OCI-LY3 (cell line): ENCODE results near the gene CLTCL1.

ENCODE experiments used
- H2AFZ ChIP-seq: fragments of 200-600, 300-600 bp; shearing (Covaris generic); 2 replicates; pipeline ENCODE4 v1.6.0; 2014; ENCODE audit warnings: antibody characterized with exemption, low read depth, low read length
- H3K27ac ChIP-seq: fragments of 200-600, 300-600 bp; sonication (generic); 2 replicates; pipeline ENCODE4 v1.5.1; 2014; ENCODE audit warnings: mild to moderate bottlenecking, low read length, moderate library complexity, mixed read lengths
- H3K27me3 ChIP-seq: fragments of 200-600, 300-600 bp; sonication (generic); 2 replicates; pipeline ENCODE4 v1.6.1; 2014; ENCODE audit warnings: low read depth, low read length, mixed read lengths
- H3K36me3 ChIP-seq: fragments of 200-600, 300-600 bp; sonication (generic); replicated peaks from 2 replicates; pipeline ENCODE3; 2014; ENCODE audit warnings: low read depth, low read length, mixed read lengths
- H3K4me1 ChIP-seq: fragments of 300-600, 200-600 bp; sonication (generic); 2 replicates; pipeline ENCODE4 v1.6.1; 2014; ENCODE audit warnings: low read length, mixed read lengths
- H3K4me2 ChIP-seq: fragments of 200-600, 300-600 bp; sonication (generic); 2 replicates; pipeline ENCODE4 v1.6.1; 2014; ENCODE audit warnings: low read length, mixed read lengths
- H3K4me3 ChIP-seq: fragments of 300-600, 200-600 bp; sonication (generic); 2 replicates; pipeline ENCODE4 v1.5.1; 2014; ENCODE audit warnings: antibody characterized with exemption, mild to moderate bottlenecking, low read length, moderate library complexity
- H3K79me2 ChIP-seq: fragments of 300-600, 200-600 bp; shearing (Covaris generic); 2 replicates; pipeline ENCODE4 v1.6.1; 2014; ENCODE audit warnings: mild to moderate bottlenecking, low read length, mixed read lengths
- H3K9ac ChIP-seq: fragments of 300-600, 200-600 bp; shearing (Covaris generic); 2 replicates; pipeline ENCODE4 v1.6.0; 2014; ENCODE audit warnings: mild to moderate bottlenecking, low read length, moderate library complexity
- H3K9me3 ChIP-seq: fragments of 200-600, 300-600 bp; shearing (Covaris generic); 2 replicates; pipeline ENCODE4 v1.6.1; 2014; ENCODE audit warnings: low read length, mixed read lengths; ENCODE audit not compliant: insufficient read depth
- H4K20me1 ChIP-seq: fragments of 200-600, 300-600 bp; sonication (generic); 2 replicates; pipeline ENCODE4 v1.6.1; 2016; ENCODE audit warnings: low read length, mixed read lengths; ENCODE audit not compliant: insufficient read depth
- CTCF ChIP-seq: fragments of 200-600, 300-600 bp; sonication (generic); IDR thresholded peaks from 2 replicates; pipeline ENCODE4 v1.5.1; 2014; ENCODE audit warnings: antibody characterized with exemption, low read length, low read depth
- EZH2phosphoT487 ChIP-seq: fragments of 200-600 bp; shearing (Covaris generic); IDR thresholded peaks from 2 replicates; pipeline ENCODE4 v1.6.1; 2018; ENCODE audit warnings: antibody characterized with exemption, mixed run types, low read depth

Gene CLTCL1

GRCh38 chr22:19146215-19146968 lies 145.1 kb downstream of the CLTCL1 start:
- Histone ChIP-seq H3K4me1 (peaks cover 7% of the 10 kb centered on the region), H2AFZ (no peak overlapping the region), H3K36me3 (peaks cover 6% of the 10 kb centered on the region), H3K4me2 (no peak overlapping the region), H3K9me3 (no peaks in the 10 kb centered on the region), H3K27ac (no peak overlapping the region), H3K27me3 (no peaks in the 10 kb centered on the region), H3K4me3 (no peak overlapping the region), H4K20me1 (no peaks in the 10 kb centered on the region), H3K9ac (no peak overlapping the region), H3K79me2 (peaks cover 18% of the 10 kb centered on the region)
- TF ChIP-seq EZH2phosphoT487 (no peak), CTCF (no peak)

GRCh38 chr22:19143967-19144400 lies 147.5 kb downstream of the CLTCL1 start:
- TF ChIP-seq EZH2phosphoT487 (no peak), CTCF (no peak)
- peak overlapping the region; percentile 80 for H3K9ac ChIP-seq
- no peaks in the 10 kb centered on the region for H3K9me3 ChIP-seq
- peak overlapping the region; percentile 98 for H3K4me2 ChIP-seq
- H3K27me3 ChIP-seq, result no peaks in the 10 kb centered on the region
- H2AFZ ChIP-seq, result peak overlapping the region; percentile 55
- peaks cover 18% of the 10 kb centered on the region for H3K79me2 ChIP-seq
- H3K27ac ChIP-seq, result no peak overlapping the region
- H3K4me1 ChIP-seq, result peaks cover 7% of the 10 kb centered on the region
- H4K20me1 ChIP-seq, result no peaks in the 10 kb centered on the region
- H3K36me3 ChIP-seq, result peaks cover 27% of the 10 kb centered on the region
- peak overlapping the region; percentile 93 for H3K4me3 ChIP-seq

- H3K79me2 ChIP-seq, result peaks cover 18% of the 10 kb centered on the region
- H3K4me1 ChIP-seq, result peaks cover 7% of the 10 kb centered on the region
- H3K4me3 ChIP-seq, result peak overlapping the region; percentile 93
- H3K9me3 ChIP-seq, result no peaks in the 10 kb centered on the region
- TF ChIP-seq EZH2phosphoT487, result no peak
- TF ChIP-seq CTCF, result no peak
- H3K36me3 ChIP-seq, result peaks cover 34% of the 10 kb centered on the region
- no peaks in the 10 kb centered on the region for H3K27me3 ChIP-seq
- H3K9ac ChIP-seq, result no peak overlapping the region
- H3K4me2 ChIP-seq, result peak overlapping the region; percentile 98
- H4K20me1 ChIP-seq, result no peaks in the 10 kb centered on the region
- H3K27ac ChIP-seq, result no peak overlapping the region
- H2AFZ ChIP-seq, result no peak overlapping the region
These were observed 148.3 kb downstream of the CLTCL1 start for GRCh38 chr22:19143212-19143611.

- Histone ChIP-seq H3K9ac (no peak overlapping the region), H3K4me3 (no peak overlapping the region), H3K79me2 (peaks cover 18% of the 10 kb centered on the region), H4K20me1 (no peaks in the 10 kb centered on the region), H3K27ac (no peak overlapping the region), H3K4me2 (no peak overlapping the region), H3K9me3 (no peaks in the 10 kb centered on the region), H2AFZ (no peak overlapping the region), H3K4me1 (peaks cover 7% of the 10 kb centered on the region), H3K36me3 (peaks cover 41% of the 10 kb centered on the region), H3K27me3 (no peaks in the 10 kb centered on the region)
- no peak for TF ChIP-seq CTCF
- no peak for TF ChIP-seq EZH2phosphoT487
These were observed 149.1 kb downstream of the CLTCL1 start for GRCh38 chr22:19142394-19142793.
